HEK293T (cell line): ENCODE results near the gene CCDC92.

Experiments
- CTCF ChIA-PET: fragments of 350-600 bp; formaldehyde crosslinking; extraction: SDS; loops from one replicate; lab custom pipeline; 2021; ENCODE audit warnings: antibody characterized with exemption, inconsistent platforms; lab: Yijun Ruan, JAX
- POLR2A ChIA-PET: fragments of 350-600 bp; formaldehyde crosslinking; extraction: SDS; loops from one replicate; lab custom pipeline; 2020; ENCODE audit warnings: antibody characterized with exemption, inconsistent platforms; lab: Yijun Ruan, JAX
- DNase-seq: peaks from one replicate; pipeline ENCODE4 v3.0.0; 2012; ENCODE audit warnings: mixed read lengths; ENCODE audit errors: extremely low spot score
- ARNT ChIP-seq: fragments of 450-650 bp; IDR thresholded peaks from 2 replicates; pipeline ENCODE4 v1.6.1; 2017; ENCODE audit warnings: mild to moderate bottlenecking
- BHLHE40 ChIP-seq: fragments of 450-650 bp; IDR thresholded peaks from 2 replicates; pipeline ENCODE4 v1.6.1; 2016; ENCODE audit warnings: mild to moderate bottlenecking, moderate library complexity, borderline replicate concordance
- CTBP1 ChIP-seq: fragments of 450-650 bp; IDR thresholded peaks from 2 replicates; pipeline ENCODE4 v1.6.1; 2016; ENCODE audit warnings: borderline replicate concordance
- ELF4 ChIP-seq: fragments of 450-650 bp; IDR thresholded peaks from 2 replicates; pipeline ENCODE4 v1.6.1; 2017; ENCODE audit warnings: antibody characterized with exemption
- FOXA1 ChIP-seq: fragments of 450-650 bp; IDR thresholded peaks from 2 replicates; pipeline ENCODE4 v1.6.1; 2016; ENCODE audit warnings: mild to moderate bottlenecking
- FOXK2 ChIP-seq: fragments of 450-650 bp; IDR thresholded peaks from 2 replicates; pipeline ENCODE4 v1.6.1; 2016; ENCODE audit warnings: mild to moderate bottlenecking
- FOXM1 ChIP-seq: fragments of 450-650 bp; IDR thresholded peaks from 2 replicates; pipeline ENCODE4 v1.6.1; 2017; ENCODE audit warnings: mild to moderate bottlenecking, borderline replicate concordance
- HDGF ChIP-seq: fragments of 450-650 bp; IDR thresholded peaks from 2 replicates; pipeline ENCODE4 v1.6.1; 2017; ENCODE audit warnings: antibody characterized with exemption, borderline replicate concordance
- L3MBTL2 ChIP-seq: fragments of 450-650 bp; conservative IDR thresholded peaks from 2 replicates; pipeline ENCODE4 v1.6.1; 2016; ENCODE audit warnings: mild to moderate bottlenecking
- LEF1 ChIP-seq: fragments of 450-650 bp; IDR thresholded peaks from 2 replicates; pipeline ENCODE4 v1.6.1; 2017; ENCODE audit warnings: mild to moderate bottlenecking, borderline replicate concordance
- NFRKB ChIP-seq: fragments of 450-650 bp; IDR thresholded peaks from 2 replicates; pipeline ENCODE4 v1.6.1; 2016; ENCODE audit warnings: mild to moderate bottlenecking, moderate library complexity
- SP1 ChIP-seq: fragments of 450-650 bp; IDR thresholded peaks from 2 replicates; pipeline ENCODE4 v1.6.1; 2017
- SUZ12 ChIP-seq: fragments of 450-650 bp; IDR thresholded peaks from 2 replicates; pipeline ENCODE4 v1.6.1; 2016; ENCODE audit warnings: mild to moderate bottlenecking
- TARDBP ChIP-seq: fragments of 450-650 bp; IDR thresholded peaks from 2 replicates; pipeline ENCODE4 v1.6.1; 2016
- ZNF384 ChIP-seq: fragments of 450-650 bp; IDR thresholded peaks from 2 replicates; pipeline ENCODE4 v1.6.1; 2016
- TF ChIP-seq, protein P1 (sequence below): fragments of 450-650 bp; IDR thresholded peaks from 2 replicates; pipeline ENCODE4 v1.6.1; 2016

Gene CCDC92

DNA sequence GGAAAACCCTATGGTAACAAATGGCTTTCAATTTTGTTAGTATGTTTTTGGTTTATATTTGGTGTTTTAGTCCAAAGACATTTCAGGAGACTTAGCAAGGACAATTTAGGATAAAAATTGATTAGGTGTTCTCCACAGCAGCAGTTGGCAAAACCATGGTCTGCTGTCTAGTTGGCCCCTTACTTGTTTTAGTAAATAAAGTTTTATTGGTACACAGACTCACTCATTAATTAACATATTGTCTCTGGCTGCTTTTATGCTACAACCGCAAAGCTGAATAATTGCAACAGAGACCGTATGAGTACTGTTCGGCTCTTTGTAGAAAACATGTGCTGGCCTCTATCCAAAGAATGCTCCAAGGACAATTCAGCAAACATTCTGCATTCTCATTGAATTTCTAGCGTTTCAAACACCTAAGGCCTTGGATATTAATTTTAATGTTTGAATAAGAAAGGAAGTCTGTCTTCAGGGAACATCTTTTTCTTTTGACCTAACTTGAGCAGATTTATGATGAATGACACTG, 77.7 kb downstream of the CCDC92 start:
- TF ChIP-seq ELF4: no peak
- TF ChIP-seq ZNF384: no peak
- TF ChIP-seq LEF1: no peak
- no peak for TF ChIP-seq CTBP1
- no peak for TF ChIP-seq FOXA1
- TF ChIP-seq NFRKB: no peak
- TF ChIP-seq TARDBP: no peak
- CTCF ChIA-PET: no interaction called here
- no peak for DNase-seq
- POLR2A ChIA-PET: no interaction called here

- ChIA-PET CTCF (no interaction called here), POLR2A (no interaction called here)
- no peak for DNase-seq
- TF ChIP-seq CTBP1: no peak
- TF ChIP-seq ZNF384: no peak
- TF ChIP-seq SUZ12: no peak
- no peak for TF ChIP-seq L3MBTL2
- TF ChIP-seq FOXA1: no peak
- TF ChIP-seq SP1: no peak
- no peak for TF ChIP-seq FOXM1
- no peak for TF ChIP-seq ARNT
- TF ChIP-seq ELF4: no peak
- TF ChIP-seq FOXK2: no peak
- TF ChIP-seq, protein P1, sequence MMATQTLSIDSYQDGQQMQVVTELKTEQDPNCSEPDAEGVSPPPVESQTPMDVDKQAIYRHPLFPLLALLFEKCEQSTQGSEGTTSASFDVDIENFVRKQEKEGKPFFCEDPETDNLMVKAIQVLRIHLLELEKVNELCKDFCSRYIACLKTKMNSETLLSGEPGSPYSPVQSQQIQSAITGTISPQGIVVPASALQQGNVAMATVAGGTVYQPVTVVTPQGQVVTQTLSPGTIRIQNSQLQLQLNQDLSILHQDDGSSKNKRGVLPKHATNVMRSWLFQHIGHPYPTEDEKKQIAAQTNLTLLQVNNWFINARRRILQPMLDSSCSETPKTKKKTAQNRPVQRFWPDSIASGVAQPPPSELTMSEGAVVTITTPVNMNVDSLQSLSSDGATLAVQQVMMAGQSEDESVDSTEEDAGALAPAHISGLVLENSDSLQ: no peak
- TF ChIP-seq LEF1: no peak
- no peak for TF ChIP-seq TARDBP
- no peak for TF ChIP-seq NFRKB
- no peak for TF ChIP-seq HDGF
- no peak for TF ChIP-seq BHLHE40
These were observed 79.4 kb downstream of the CCDC92 start for GRCh38 chr12:123893276-123893675.

DNA sequence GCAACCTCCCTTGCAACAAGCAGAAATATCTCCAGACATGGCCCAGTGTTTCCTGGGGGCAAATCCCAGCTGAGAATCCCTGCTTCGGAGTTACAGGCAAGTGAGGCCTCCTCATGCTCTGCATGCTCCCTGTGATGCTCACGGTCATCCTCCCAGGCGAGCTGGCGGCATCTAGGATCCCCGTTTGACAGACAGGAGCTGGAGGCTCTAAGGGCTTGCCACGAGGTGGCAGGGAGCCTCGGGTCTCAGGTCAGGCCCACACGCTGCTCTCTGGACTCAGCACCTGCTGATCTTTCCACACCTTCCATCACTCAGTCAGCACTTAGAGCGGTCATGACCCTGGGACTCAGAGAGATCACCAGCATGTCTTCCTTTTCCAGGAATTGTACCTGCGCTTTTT, 79.8 kb downstream of the CCDC92 start:
- CTCF ChIA-PET: no interaction called here
- DNase-seq: no peak
- TF ChIP-seq NFRKB (no peak), SP1 (no peak), SUZ12 (no peak), FOXA1 (no peak), FOXK2 (no peak), ARNT (no peak), ZNF384 (no peak), ELF4 (no peak), LEF1 (no peak), CTBP1 (no peak)
- POLR2A ChIA-PET: no interaction called here

DNA sequence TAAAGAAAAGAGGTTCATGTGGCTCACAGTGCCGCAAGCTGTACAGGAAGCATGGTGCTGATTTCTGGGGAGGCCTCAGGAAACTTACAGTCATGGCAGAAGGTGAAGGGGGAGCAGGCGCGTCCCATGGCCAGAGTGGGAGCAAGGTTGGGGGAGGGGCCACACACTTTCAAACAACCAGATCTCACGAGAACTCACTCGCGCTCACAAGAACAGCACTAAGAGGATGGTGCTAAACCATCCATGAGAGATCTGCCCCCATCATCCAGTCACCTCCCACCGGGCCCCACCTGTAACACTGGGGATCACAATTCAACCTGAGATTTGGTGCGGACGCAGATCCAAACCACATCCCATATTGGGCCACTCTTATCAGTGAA, 80.5 kb downstream of the CCDC92 start:
- ChIA-PET CTCF (no interaction called here), POLR2A (no interaction called here)
- TF ChIP-seq FOXK2: no peak
- no peak for DNase-seq

- CTCF ChIA-PET: no interaction called here
These were observed 81.0 kb downstream of the CCDC92 start for GRCh38 chr12:123891516-123892179.

DNA sequence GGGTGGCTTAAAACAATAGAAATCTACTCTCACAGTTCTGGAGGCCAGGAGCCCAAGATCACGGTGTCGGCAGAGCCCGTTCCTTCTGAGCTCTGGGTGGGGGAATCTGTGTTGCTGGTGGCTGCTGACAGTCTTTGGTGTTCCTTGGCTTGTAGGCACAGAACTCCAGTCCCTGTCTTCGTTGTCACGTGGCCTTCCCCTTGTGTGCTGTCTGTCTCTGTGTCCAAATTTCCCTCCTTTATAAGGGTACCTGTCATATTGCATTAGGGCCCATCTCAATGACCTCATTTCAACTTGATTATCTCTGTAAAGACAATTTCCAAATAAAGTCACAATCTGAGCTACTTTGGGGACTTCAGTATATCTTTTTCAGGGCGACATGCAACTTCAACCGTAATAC, 81.6 kb downstream of the CCDC92 start:
- ChIA-PET POLR2A (no interaction called here), CTCF (no interaction called here)
- no peak for TF ChIP-seq LEF1
- TF ChIP-seq NFRKB: no peak
- TF ChIP-seq TARDBP: no peak
- TF ChIP-seq CTBP1: no peak
- no peak for TF ChIP-seq ELF4
- no peak for TF ChIP-seq FOXM1
- TF ChIP-seq FOXK2: no peak
- TF ChIP-seq L3MBTL2: no peak
- no peak for TF ChIP-seq ARNT
- no peak for TF ChIP-seq SP1
- no peak for TF ChIP-seq BHLHE40
- no peak for TF ChIP-seq HDGF
- DNase-seq: no peak

More at GRCh38 chr12:123891516-123892179, 81.0 kb downstream of the CCDC92 start:
- TF ChIP-seq CTBP1: no peak
- TF ChIP-seq ZNF384: no peak
- TF ChIP-seq, protein P1: no peak
- no peak for TF ChIP-seq FOXA1
- no peak for TF ChIP-seq ARNT
- TF ChIP-seq FOXK2: no peak
- TF ChIP-seq NFRKB: no peak
- no peak for TF ChIP-seq FOXM1
- TF ChIP-seq TARDBP: no peak
- TF ChIP-seq LEF1: no peak
- TF ChIP-seq L3MBTL2: no peak
- no peak for TF ChIP-seq SUZ12
- no peak for DNase-seq
- POLR2A ChIA-PET: no interaction called here

DNA sequence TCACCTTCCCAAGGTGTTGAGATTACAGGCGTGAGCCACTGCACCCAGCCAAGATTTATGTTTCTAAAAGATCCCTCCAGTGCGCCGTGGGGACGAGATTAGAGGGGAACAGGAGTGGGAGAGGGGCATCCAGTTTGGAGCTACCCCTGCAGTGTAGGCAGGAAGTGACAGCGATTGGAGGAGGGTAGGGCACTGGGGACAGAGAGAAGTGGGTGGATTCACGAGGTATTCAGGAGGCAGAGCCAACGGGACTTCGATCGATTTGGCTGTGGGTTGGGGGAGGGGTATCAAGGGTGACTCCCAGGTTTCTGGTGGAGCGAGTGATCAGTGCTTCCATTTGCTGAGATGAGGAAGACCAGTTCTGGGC, 82.1 kb downstream of the CCDC92 start:
- CTCF ChIA-PET: no interaction called here
- POLR2A ChIA-PET: no interaction called here

More for the DNA sequence above, 82.1 kb downstream of the CCDC92 start:
- no peak for DNase-seq
- TF ChIP-seq FOXM1 (no peak), FOXA1 (no peak), HDGF (no peak), TARDBP (no peak)
- TF ChIP-seq, protein P1: no peak
